A549 (cell line): Measurements from ENCODE around the gene WBP1L. TPM values are rescaled to one million over a fixed set of nuclear protein-coding genes. Genes with fewer than 3 reads are reported as not detected.

Experiments used
- ATAC-seq, 2 experiments: fragments of 200-7000 bp in 1 of 2; fragments of >200 bp in 1 of 2; cut with Nextera tagmentation in 1 of 2; cut with Tn5 transposase in 1 of 2; 3 replicates each; pipeline versions ENCODE4 v1.8.0 to v1.9.1; 2018 to 2020; ENCODE audit warnings: mild to moderate bottlenecking in 1 of 2, moderate library complexity in 1 of 2
- CTCF ChIA-PET: fragments of 300-600 bp; sonication (Branson Sonifier 250); formaldehyde crosslinking; extraction: SDS; loops from one replicate; lab custom pipeline; 2021; ENCODE audit warnings: antibody characterized with exemption, inconsistent platforms; lab: Yijun Ruan, JAX
- POLR2A ChIA-PET: fragments of 350-600 bp; formaldehyde crosslinking; extraction: SDS; loops from one replicate; lab custom pipeline; 2021; ENCODE audit warnings: antibody characterized with exemption, inconsistent platforms; lab: Yijun Ruan, JAX
- DNase-seq, 2 experiments: peaks; one replicate each; pipeline versions ENCODE4 v3.0.0 to v3.0.0-alpha.2; 2011 to 2016; ENCODE audit warnings: low read depth in 1 of 2, low spot score in 1 of 2
- FAIRE-seq: peaks from 2 replicates; lab custom pipeline; 2011; peaks lifted over from hg19 to GRCh38; lab: Jason Lieb, UNC
- H3K27ac ChIP-seq, 2 experiments: fragments of >200 bp; sonication (Bioruptor Twin); formaldehyde crosslinking; 3 replicates each; pipeline ENCODE4 v1.5.1; 2016 to 2017
- H3K4me1 ChIP-seq: fragments of >200 bp; sonication (Bioruptor Twin); formaldehyde crosslinking; 3 replicates; pipeline ENCODE4 v1.6.1; 2016
- H3K4me2 ChIP-seq: fragments of >200 bp; sonication (Bioruptor Twin); formaldehyde crosslinking; 3 replicates; pipeline ENCODE4 v1.6.1; 2016
- H3K4me3 ChIP-seq: fragments of >200 bp; sonication (Bioruptor Twin); formaldehyde crosslinking; 3 replicates; pipeline ENCODE4 v1.5.1; 2016
- H3K9me3 ChIP-seq: fragments of >200 bp; sonication (Bioruptor Twin); formaldehyde crosslinking; 3 replicates; pipeline ENCODE4 v1.6.1; 2016
- CBX2 ChIP-seq: fragments of 200-600 bp; sonication (generic); IDR thresholded peaks from 2 replicates; pipeline ENCODE4 v1.6.1; 2016; ENCODE audit warnings: low read depth, mild to moderate bottlenecking, borderline replicate concordance
- CBX8 ChIP-seq: fragments of 200-600 bp; sonication (generic); IDR thresholded peaks from 2 replicates; pipeline ENCODE4 v1.6.1; 2016
- CEBPB ChIP-seq, 2 experiments: fragments of >200 bp in 1 of 2; sonication (Bioruptor Twin) in 1 of 2; formaldehyde crosslinking in 1 of 2; IDR thresholded peaks; 2 replicates each; pipeline ENCODE4 v1.6.1; 2012 to 2016
- CHD2 ChIP-seq: fragments of 150-350 bp; IDR thresholded peaks from 2 replicates; pipeline ENCODE4 v1.6.1; 2014; ENCODE audit warnings: low read length; ENCODE audit not compliant: partially characterized antibody
- CHD4 ChIP-seq: fragments of 200-600 bp; sonication (generic); IDR thresholded peaks from 2 replicates; pipeline ENCODE4 v1.6.1; 2016; ENCODE audit warnings: antibody characterized with exemption, mild to moderate bottlenecking, borderline replicate concordance
- EP300 ChIP-seq, 2 experiments: fragments of >200 bp; sonication (Bioruptor Twin); formaldehyde crosslinking; IDR thresholded peaks; 2 replicates in 1 of 2; 3 replicates in 1 of 2; pipeline ENCODE4 v1.6.1; 2016 to 2017
- FOXS1 ChIP-seq: fragments of 250-450 bp; sonication (Bioruptor Pico); IDR thresholded peaks from 2 replicates; pipeline ENCODE4 v1.5.0; 2020; ENCODE audit warnings: mild to moderate bottlenecking, moderate library complexity
- HOXB13 ChIP-seq: fragments of 250-450 bp; sonication (Bioruptor Pico); IDR thresholded peaks from 2 replicates; pipeline ENCODE4 v1.5.0; 2020; ENCODE audit warnings: low read depth, mild to moderate bottlenecking, moderate library complexity
- KDM1A ChIP-seq: fragments of 200-600 bp; sonication (generic); IDR thresholded peaks from 2 replicates; pipeline ENCODE4 v1.6.1; 2016; ENCODE audit warnings: low read depth, mild to moderate bottlenecking
- KDM5A ChIP-seq: fragments of 200-600 bp; sonication (generic); IDR thresholded peaks from 2 replicates; pipeline ENCODE4 v1.6.1; 2016; ENCODE audit warnings: antibody characterized with exemption, mild to moderate bottlenecking
- MAFK ChIP-seq: fragments of 450-650 bp; IDR thresholded peaks from 2 replicates; pipeline ENCODE4 v1.6.1; 2014; ENCODE audit not compliant: partially characterized antibody
- MAZ ChIP-seq: fragments of 150-350 bp; IDR thresholded peaks from 2 replicates; pipeline ENCODE4 v1.6.1; 2014; ENCODE audit warnings: antibody characterized with exemption, low read depth, low read length, borderline replicate concordance
- NPAS2 ChIP-seq: fragments of 250-450 bp; sonication (Bioruptor Pico); IDR thresholded peaks from 2 replicates; pipeline ENCODE4 v1.8.0; 2022; ENCODE audit warnings: mild to moderate bottlenecking, moderate library complexity, borderline replicate concordance
- POLR2A ChIP-seq: IDR thresholded peaks from 2 replicates; pipeline ENCODE4 v1.6.1; 2012; ENCODE audit warnings: mild to moderate bottlenecking, low read length
- RCOR1 ChIP-seq: fragments of 150-350 bp; IDR thresholded peaks from 2 replicates; pipeline ENCODE4 v1.6.1; 2014; ENCODE audit warnings: antibody characterized with exemption, low read length, low read depth
- SMC3 ChIP-seq: fragments of >200 bp; sonication (Bioruptor Twin); formaldehyde crosslinking; IDR thresholded peaks from 3 replicates; pipeline ENCODE4 v1.6.1; 2018; ENCODE audit warnings: inconsistent platforms
- TFCP2L1 ChIP-seq: fragments of 250-450 bp; sonication (Bioruptor Pico); IDR thresholded peaks from 2 replicates; pipeline ENCODE4 v1.5.0; 2021; ENCODE audit warnings: mild to moderate bottlenecking
- TP53 ChIP-seq: fragments of 250-450 bp; sonication (Bioruptor Pico); IDR thresholded peaks from 2 replicates; pipeline ENCODE4 v1.5.0; 2021; ENCODE audit warnings: mild to moderate bottlenecking, moderate library complexity
- ZFP36 ChIP-seq: fragments of 450-650 bp; IDR thresholded peaks from 2 replicates; pipeline ENCODE4 v1.6.1; 2014; ENCODE audit warnings: borderline replicate concordance; ENCODE audit not compliant: partially characterized antibody
- ZNF302 ChIP-seq: fragments of 250-450 bp; sonication (Bioruptor Pico); IDR thresholded peaks from 2 replicates; pipeline ENCODE4 v1.9.0; 2021; ENCODE audit warnings: inconsistent platforms, mild to moderate bottlenecking, moderate library complexity
- WGBS: methylation state at CpG from one replicate; pipeline ENCODE4 v1.1.6; 2017; ENCODE audit errors: missing lambda C conversion rate; 5-methylcytosine and 5-hydroxymethylcytosine counted together
- polyA plus RNA-seq, 4 experiments: library from polyadenylated mRNA; depleted of rRNA in 3 of 4; stranded (reverse); fragments of >200 nt; fragmentation: RNase III in 1 of 4; extraction: RNeasy Plus Mini Kit Qiagen cat#74134 plus additional on column Dnase treatment in 1 of 4; gene quantifications; 2 replicates in 3 of 4; 3 replicates in 1 of 4; pipeline ENCODE4 v1.2.3, GENCODE V29; 2011 to 2017
- TF ChIP-seq, protein P1 (sequence below): fragments of 250-450 bp; sonication (Bioruptor Pico); IDR thresholded peaks from 2 replicates; pipeline ENCODE4 v1.5.0; 2021; ENCODE audit warnings: mild to moderate bottlenecking, moderate library complexity, borderline replicate concordance
- TF ChIP-seq, protein P2 (sequence below): IDR thresholded peaks from 2 replicates; pipeline ENCODE4 v1.6.1; 2012
- TF ChIP-seq, protein P3 (sequence below): IDR thresholded peaks from 2 replicates; pipeline ENCODE4 v1.6.1; 2012; ENCODE audit warnings: low read depth, borderline replicate concordance
- TF ChIP-seq, protein P4 (sequence below): fragments of 150-350 bp; IDR thresholded peaks from 2 replicates; pipeline ENCODE4 v1.6.1; 2014; ENCODE audit warnings: low read depth, mild to moderate bottlenecking, low read length

Gene WBP1L
- polyA plus RNA-seq, 2 of the 4 experiments (the other 2 are of a cell fraction): 19.8 to 23.5 TPM

DNA sequence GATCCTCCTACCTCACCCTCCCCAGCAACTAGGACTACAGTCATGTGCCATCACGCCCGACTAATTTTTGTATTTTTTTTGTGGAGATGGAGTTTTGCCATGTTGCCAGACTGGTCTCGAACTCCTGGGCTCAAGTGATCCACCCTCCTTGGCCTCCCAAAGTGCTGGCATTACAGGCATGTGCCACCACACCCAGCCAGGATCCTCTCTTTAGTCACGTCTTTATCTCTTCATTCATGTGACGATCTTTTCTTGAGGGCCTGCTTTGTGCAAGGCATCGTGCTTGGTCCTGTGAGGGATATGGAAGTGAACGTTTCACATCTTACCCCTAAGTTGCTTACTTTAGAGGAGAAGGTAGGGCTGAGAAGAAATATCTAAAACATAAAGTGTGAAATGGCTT lies 21.6 kb downstream of the WBP1L start:
- Histone ChIP-seq H3K9me3 (no peaks in the 10 kb centered on the region), H3K27ac (no peak overlapping the region), H3K4me1 (peaks cover 33% of the 10 kb centered on the region), H3K4me3 (no peak overlapping the region), H3K4me2 (no peak overlapping the region)
- ChIA-PET POLR2A (interaction anchor here (1.0 kb wide), 1 partner anchor 22 kb away, joined by 5 read pairs; no protein-coding TSS in a partner anchor), CTCF (interaction anchor here (1.1 to 1.8 kb wide), 3 partner anchors 10 to 69 kb away, joined by 3 to 6 read pairs (median 4); no protein-coding TSS in a partner anchor)
- DNase-seq (no peak), ATAC-seq (no peak), FAIRE-seq (no peak)
- no peak for TF ChIP-seq SMC3
- TF ChIP-seq CHD2: no peak
- no peak for TF ChIP-seq POLR2A
- TF ChIP-seq, protein P1, sequence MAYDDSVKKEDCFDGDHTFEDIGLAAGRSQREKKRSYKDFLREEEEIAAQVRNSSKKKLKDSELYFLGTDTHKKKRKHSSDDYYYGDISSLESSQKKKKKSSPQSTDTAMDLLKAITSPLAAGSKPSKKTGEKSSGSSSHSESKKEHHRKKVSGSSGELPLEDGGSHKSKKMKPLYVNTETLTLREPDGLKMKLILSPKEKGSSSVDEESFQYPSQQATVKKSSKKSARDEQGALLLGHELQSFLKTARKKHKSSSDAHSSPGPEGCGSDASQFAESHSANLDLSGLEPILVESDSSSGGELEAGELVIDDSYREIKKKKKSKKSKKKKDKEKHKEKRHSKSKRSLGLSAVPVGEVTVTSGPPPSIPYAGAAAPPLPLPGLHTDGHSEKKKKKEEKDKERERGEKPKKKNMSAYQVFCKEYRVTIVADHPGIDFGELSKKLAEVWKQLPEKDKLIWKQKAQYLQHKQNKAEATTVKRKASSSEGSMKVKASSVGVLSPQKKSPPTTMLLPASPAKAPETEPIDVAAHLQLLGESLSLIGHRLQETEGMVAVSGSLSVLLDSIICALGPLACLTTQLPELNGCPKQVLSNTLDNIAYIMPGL: no peak
- no peak for TF ChIP-seq RCOR1
- no peak for TF ChIP-seq TFCP2L1 (CRISPR knock-in tag)
- no peak for TF ChIP-seq MAFK
- WGBS: 88% methylated on average over 7 of the region's 7 CpGs

DNA sequence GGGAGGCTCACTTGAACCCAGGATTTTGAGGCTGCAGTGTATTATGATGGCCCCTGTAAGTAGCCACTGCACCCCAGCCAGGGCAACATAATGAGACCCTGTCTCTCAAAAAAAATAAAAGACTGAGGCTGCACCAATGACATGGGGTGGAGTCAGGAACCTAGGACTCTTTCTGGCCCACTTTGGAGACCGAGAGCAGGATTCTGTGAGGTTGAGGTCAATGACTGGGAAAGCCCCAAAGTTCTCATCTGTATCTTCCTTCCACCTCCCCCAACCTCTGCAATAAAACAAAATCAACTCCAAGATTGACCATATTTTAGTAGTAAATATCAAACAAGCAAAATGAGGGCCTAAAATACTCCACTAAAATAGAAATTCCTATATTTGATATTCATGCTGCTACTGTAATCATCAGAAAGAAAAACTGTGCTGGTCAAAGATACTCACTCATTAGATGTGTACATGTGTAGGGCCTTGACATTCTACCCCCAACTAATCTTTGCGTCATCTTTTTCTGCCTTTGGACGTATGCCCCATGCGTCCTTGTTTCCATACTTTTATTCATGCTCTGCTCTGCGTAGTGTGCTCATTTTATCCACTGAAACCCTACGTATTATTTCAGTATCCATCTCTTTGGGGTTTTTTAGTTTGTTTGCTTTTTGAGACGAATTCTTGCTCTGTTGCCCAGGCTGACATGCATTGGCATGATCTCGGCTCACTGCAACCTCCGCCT lies 23.8 kb downstream of the WBP1L start:
- FAIRE-seq: no peak
- H3K27ac ChIP-seq: no peak overlapping the region

More for the DNA sequence above, 23.8 kb downstream of the WBP1L start:
- H3K9me3 ChIP-seq: no peaks in the 10 kb centered on the region
- no peak for ATAC-seq
- ChIA-PET POLR2A (no interaction called here), CTCF (interaction anchor here (1.2 to 2.0 kb wide), 2 partner anchors 14 to 218 kb away, joined by 3 to 7 read pairs; no protein-coding TSS in a partner anchor)
- H3K4me3 ChIP-seq: no peak overlapping the region
- H3K4me2 ChIP-seq: no peak overlapping the region
- 90% methylated on average over 9 of the region's 9 CpGs for WGBS
- peaks cover 38% of the 10 kb centered on the region for H3K4me1 ChIP-seq
- DNase-seq: no peak
- TF ChIP-seq, protein P2, sequence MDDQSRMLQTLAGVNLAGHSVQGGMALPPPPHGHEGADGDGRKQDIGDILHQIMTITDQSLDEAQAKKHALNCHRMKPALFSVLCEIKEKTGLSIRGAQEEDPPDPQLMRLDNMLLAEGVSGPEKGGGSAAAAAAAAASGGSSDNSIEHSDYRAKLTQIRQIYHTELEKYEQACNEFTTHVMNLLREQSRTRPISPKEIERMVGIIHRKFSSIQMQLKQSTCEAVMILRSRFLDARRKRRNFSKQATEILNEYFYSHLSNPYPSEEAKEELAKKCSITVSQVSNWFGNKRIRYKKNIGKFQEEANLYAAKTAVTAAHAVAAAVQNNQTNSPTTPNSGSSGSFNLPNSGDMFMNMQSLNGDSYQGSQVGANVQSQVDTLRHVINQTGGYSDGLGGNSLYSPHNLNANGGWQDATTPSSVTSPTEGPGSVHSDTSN: no peak
- no peak for TF ChIP-seq KDM5A
- no peak for TF ChIP-seq CBX2
- TF ChIP-seq MAFK: no peak
- TF ChIP-seq MAZ: no peak
- no peak for TF ChIP-seq CBX8
- no peak for TF ChIP-seq ZFP36
- no peak for TF ChIP-seq TFCP2L1 (CRISPR knock-in tag)
- TF ChIP-seq, protein P3, sequence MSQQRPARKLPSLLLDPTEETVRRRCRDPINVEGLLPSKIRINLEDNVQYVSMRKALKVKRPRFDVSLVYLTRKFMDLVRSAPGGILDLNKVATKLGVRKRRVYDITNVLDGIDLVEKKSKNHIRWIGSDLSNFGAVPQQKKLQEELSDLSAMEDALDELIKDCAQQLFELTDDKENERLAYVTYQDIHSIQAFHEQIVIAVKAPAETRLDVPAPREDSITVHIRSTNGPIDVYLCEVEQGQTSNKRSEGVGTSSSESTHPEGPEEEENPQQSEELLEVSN: no peak
- no peak for TF ChIP-seq ZNF302 (CRISPR knock-in tag)
- TF ChIP-seq HOXB13 (CRISPR knock-in tag): no peak
- no peak for TF ChIP-seq FOXS1
- TF ChIP-seq, protein P4, sequence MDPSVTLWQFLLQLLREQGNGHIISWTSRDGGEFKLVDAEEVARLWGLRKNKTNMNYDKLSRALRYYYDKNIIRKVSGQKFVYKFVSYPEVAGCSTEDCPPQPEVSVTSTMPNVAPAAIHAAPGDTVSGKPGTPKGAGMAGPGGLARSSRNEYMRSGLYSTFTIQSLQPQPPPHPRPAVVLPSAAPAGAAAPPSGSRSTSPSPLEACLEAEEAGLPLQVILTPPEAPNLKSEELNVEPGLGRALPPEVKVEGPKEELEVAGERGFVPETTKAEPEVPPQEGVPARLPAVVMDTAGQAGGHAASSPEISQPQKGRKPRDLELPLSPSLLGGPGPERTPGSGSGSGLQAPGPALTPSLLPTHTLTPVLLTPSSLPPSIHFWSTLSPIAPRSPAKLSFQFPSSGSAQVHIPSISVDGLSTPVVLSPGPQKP: no peak
- no peak for TF ChIP-seq TP53 (CRISPR knock-in tag)
- no peak for TF ChIP-seq EP300 (IDR thresholded peaks at IDR 0.05)
- no peak for TF ChIP-seq CEBPB (IDR thresholded peaks at IDR 0.05)
- TF ChIP-seq NPAS2 (CRISPR knock-in tag): no peak
- no peak for TF ChIP-seq KDM1A
- TF ChIP-seq RCOR1: no peak
- TF ChIP-seq CHD4: no peak
- TF ChIP-seq, all 56 proteins: peak for 0
